ENCODE data around the gene CLK2. TPM values are rescaled to one million over a fixed set of nuclear protein-coding genes. Genes with fewer than 3 reads are reported as not detected.

Gene CLK2
- total and polyA plus RNA-seq, 9 of the 15 experiments (the other 6 are each of a cell fraction or from before 2014, with no cell fraction given) = 13.5 to 81.4 (median 39.6) TPM

GRCh38 chr1:155320661-155321617 lies 47.6 kb upstream of the CLK2 start, which contains the start of gene RUSC1 (continued):
- TF ChIP-seq FOXK2 (conservative IDR thresholded peaks at IDR 0.05 in 1 of 2, IDR thresholded peaks at IDR 0.05 in 1 of 2; ENCODE audit: low read depth in 2 of 2) (no peak), ZNF407 (IDR thresholded peaks at IDR 0.05; ENCODE audit: low read depth) (no peak), MLLT1 (IDR thresholded peaks at IDR 0.05) (peak in 1 of 2 experiments; percentile 35; a peak in 1 of 4 replicates), OTX1 (CRISPR knock-in tag; IDR thresholded peaks at IDR 0.05) (0 out of 2 replicates have a peak, but pooled peaks have one; percentile 45)
